GM23248 (cell line): ENCODE measurements around the gene SGTA.

Source experiments
- EZH2 ChIP-seq: fragments of 200-600 bp; sonication (generic); IDR thresholded peaks from 2 replicates; pipeline ENCODE4 v1.6.1; 2018; ENCODE audit warnings: antibody characterized with exemption, mild to moderate bottlenecking; ENCODE audit not compliant: insufficient read depth, poor library complexity, severe bottlenecking
- EZH2phosphoT487 ChIP-seq: fragments of 200-600 bp; sonication (generic); IDR thresholded peaks from 2 replicates; pipeline ENCODE4 v1.6.1; 2018; ENCODE audit warnings: antibody characterized with exemption, moderate library complexity, mild to moderate bottlenecking, low read depth; ENCODE audit not compliant: insufficient read depth

DNA sequence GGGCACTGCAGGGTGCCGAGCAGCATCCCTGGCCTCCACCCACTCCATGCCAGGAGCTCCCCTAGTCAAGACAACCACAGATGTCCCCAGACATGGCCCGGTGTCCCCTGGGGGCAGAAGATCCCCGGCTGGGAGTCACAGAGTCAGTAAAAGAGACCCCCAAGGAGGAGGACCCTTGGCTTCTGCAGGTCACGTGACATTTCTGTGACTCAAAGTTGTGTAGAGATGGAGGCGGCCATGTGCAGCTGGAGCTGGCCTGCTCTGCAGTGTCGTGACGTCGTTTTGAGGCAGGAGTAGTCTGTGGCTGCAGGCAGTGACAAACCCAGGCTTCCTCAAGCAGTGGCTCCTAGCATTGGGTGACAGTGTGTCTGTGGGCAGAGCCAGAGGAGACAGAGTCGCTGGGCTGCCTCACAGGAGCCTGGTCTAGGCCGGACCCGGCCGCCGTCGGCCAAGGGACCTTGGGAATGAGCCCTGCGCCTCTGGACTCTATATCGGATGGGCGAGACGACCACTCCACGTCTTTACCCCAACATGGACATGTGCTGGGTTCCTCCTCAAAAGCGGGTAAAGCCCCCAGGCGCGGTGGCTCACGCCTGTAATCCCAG lies 54.2 kb downstream of the SGTA start:
- TF ChIP-seq EZH2 (no peak), EZH2phosphoT487 (no peak)
